Measurements from ENCODE around the gene NDUFA3. TPM values are rescaled to one million over a fixed set of nuclear protein-coding genes. Genes with fewer than 3 reads are reported as not detected.

The NDUFA3 gene
- total and polyA plus RNA-seq, 2 of the 13 experiments (the other 11 are each of a cell fraction or from before 2014, with no cell fraction given): 31.6 to 75.4 TPM

- 0 out of 2 replicates have a peak, but pooled peaks have one; percentile 57 for TF ChIP-seq ZNF318 (CRISPR knock-in tag; IDR thresholded peaks at IDR 0.05)
- TF ChIP-seq ZFP82 (CRISPR knock-in tag; IDR thresholded peaks at IDR 0.05; ENCODE audit: borderline replicate concordance): no peak
- TF ChIP-seq ZMYM2 (CRISPR knock-in tag; IDR thresholded peaks at IDR 0.05): no peak
- no peak for TF ChIP-seq FOSL1 (CRISPR knock-in tag; IDR thresholded peaks at IDR 0.05; ENCODE audit: borderline replicate concordance)
- no peak for TF ChIP-seq ZBTB7B (CRISPR knock-in tag; IDR thresholded peaks at IDR 0.05)
- no peak for TF ChIP-seq GLI4 (CRISPR knock-in tag; IDR thresholded peaks at IDR 0.05; ENCODE audit: borderline replicate concordance)
- TF ChIP-seq SRSF1 (optimal IDR thresholded peaks at IDR 0.05; ENCODE audit: low read depth, low read length): no peak
- TF ChIP-seq TERF1 (CRISPR knock-in tag; IDR thresholded peaks at IDR 0.05): no peak
- TF ChIP-seq ZNF234 (CRISPR knock-in tag; conservative IDR thresholded peaks at IDR 0.05): no peak
- TF ChIP-seq ZBED4 (CRISPR knock-in tag; IDR thresholded peaks at IDR 0.05; ENCODE audit: borderline replicate concordance): no peak
- TF ChIP-seq FOSL2 (CRISPR knock-in tag; IDR thresholded peaks at IDR 0.05): no peak
- TF ChIP-seq ZKSCAN8 (CRISPR knock-in tag; IDR thresholded peaks at IDR 0.05; ENCODE audit: borderline replicate concordance): no peak
These were observed 34.4 kb downstream of the NDUFA3 start (continued) for GRCh38 chr19:54136864-54137698.
